H1 (cell line): ENCODE measurements around the gene PID1. TPM values are rescaled to one million over a fixed set of nuclear protein-coding genes. Genes with fewer than 3 reads are reported as not detected.

Experiments
- CTCF ChIA-PET: fragments of 300-600 bp; sonication (Branson Sonifier 250); formaldehyde crosslinking; loops from one replicate; lab custom pipeline; 2021; ENCODE audit not compliant: partially characterized antibody; lab: Charles Lee
- POLR2A ChIA-PET: fragments of 300-600 bp; sonication (Branson Sonifier 250); formaldehyde crosslinking; loops from one replicate; lab custom pipeline; 2021; ENCODE audit warnings: inconsistent platforms; ENCODE audit not compliant: partially characterized antibody; lab: Charles Lee
- DNase-seq, 2 experiments: peaks; one replicate each; pipeline versions ENCODE4 v3.0.0 to v3.0.0-alpha.2; 2010 to 2022; ENCODE audit warnings: low spot score in 2 of 2, low read depth in 1 of 2, mixed read lengths in 1 of 2
- FAIRE-seq: peaks from 2 replicates; lab custom pipeline; 2011; peaks lifted over from hg19 to GRCh38; lab: Jason Lieb, UNC
- H2AFZ ChIP-seq: 2 replicates; pipeline ENCODE4 v1.8.1; 2012; ENCODE audit warnings: low read length, inconsistent platforms
- H2AK5ac ChIP-seq: 2 replicates; pipeline ENCODE4 v1.6.1; 2013; ENCODE audit warnings: low read depth, low read length
- H2BK120ac ChIP-seq: replicated peaks from 2 replicates; pipeline ENCODE3; 2013; ENCODE audit warnings: low read depth, low read length, inconsistent platforms
- H2BK12ac ChIP-seq: 2 replicates; pipeline ENCODE4 v1.6.1; 2013; ENCODE audit warnings: low read depth, low read length
- H2BK15ac ChIP-seq: 2 replicates; pipeline ENCODE4 v1.6.1; 2013; ENCODE audit warnings: low read length
- H2BK20ac ChIP-seq: 2 replicates; pipeline ENCODE4 v1.6.1; 2013; ENCODE audit warnings: low read length
- H2BK5ac ChIP-seq: 2 replicates; pipeline ENCODE4 v1.6.1; 2013; ENCODE audit warnings: low read depth, low read length
- H3K14ac ChIP-seq: 2 replicates; pipeline ENCODE4 v1.6.1; 2013; ENCODE audit warnings: inconsistent platforms; ENCODE audit not compliant: insufficient read length
- H3K18ac ChIP-seq: 2 replicates; pipeline ENCODE4 v1.6.1; 2013; ENCODE audit warnings: low read length; ENCODE audit errors: extremely low read depth
- H3K23ac ChIP-seq: 2 replicates; pipeline ENCODE4 v1.6.1; 2013; ENCODE audit warnings: inconsistent platforms; ENCODE audit not compliant: insufficient read length
- H3K23me2 ChIP-seq: 2 replicates; pipeline ENCODE4 v1.6.1; 2013; ENCODE audit warnings: low read depth, low read length
- H3K27ac ChIP-seq: 2 replicates; pipeline ENCODE4 v1.6.1; 2011; ENCODE audit warnings: low read depth, low read length, inconsistent platforms
- H3K27me3 ChIP-seq, 4 experiments: replicated peaks in 1 of 4; 1 replicate in 1 of 4; 2 replicates in 3 of 4; pipeline versions ENCODE4 v1.6.1 to v1.8.1; 2011 to 2013; ENCODE audit warnings: low read length in 3 of 4, mild to moderate bottlenecking in 3 of 4, inconsistent platforms in 2 of 4, mixed read lengths in 2 of 4, moderate library complexity in 1 of 4; ENCODE audit not compliant: control insufficient read depth in 3 of 4, insufficient read depth in 3 of 4; ENCODE audit errors: extremely low read depth in 1 of 4
- H3K36me3 ChIP-seq, 4 experiments: 2 replicates each; pipeline versions ENCODE4 v1.6.1 to v1.8.1; 2011 to 2013; ENCODE audit warnings: mild to moderate bottlenecking in 4 of 4, low read length in 3 of 4, moderate library complexity in 2 of 4, control low read depth in 1 of 4, inconsistent platforms in 1 of 4; ENCODE audit not compliant: insufficient read depth in 4 of 4, control insufficient read depth in 2 of 4
- H3K4ac ChIP-seq: replicated peaks from 2 replicates; pipeline ENCODE3; 2013; ENCODE audit warnings: low read length, low read depth, mixed read lengths, inconsistent platforms; ENCODE audit not compliant: insufficient read length
- H3K4me1 ChIP-seq, 4 experiments: replicated peaks in 1 of 4; 1 replicate in 1 of 4; 2 replicates in 3 of 4; pipeline versions ENCODE4 v1.6.1 to v1.8.1; 2011 to 2013; ENCODE audit warnings: low read length in 3 of 4, inconsistent platforms in 2 of 4, mixed read lengths in 1 of 4; ENCODE audit not compliant: insufficient read depth in 4 of 4, control insufficient read depth in 3 of 4
- H3K4me2 ChIP-seq, 2 experiments: 2 replicates each; pipeline versions ENCODE4 v1.6.1 to v1.8.1; 2011 to 2013; ENCODE audit warnings: low read depth in 2 of 2, low read length in 2 of 2, control low read depth in 1 of 2, inconsistent platforms in 1 of 2, mild to moderate bottlenecking in 1 of 2; ENCODE audit not compliant: insufficient read depth in 1 of 2
- H3K4me3 ChIP-seq, 4 experiments: fragments of 200-600, 300-600 bp in 1 of 4; sonication (generic), shearing (Covaris generic), sonication (Bioruptor Twin) in 1 of 4; 2 replicates each; pipeline versions ENCODE4 v1.5.1 to v1.8.1; 2011 to 2016; ENCODE audit warnings: low read length in 4 of 4, low read depth in 3 of 4, control low read depth in 2 of 4, inconsistent platforms in 2 of 4, mild to moderate bottlenecking in 2 of 4, mixed read lengths in 1 of 4, moderate library complexity in 1 of 4; ENCODE audit not compliant: insufficient read depth in 2 of 4; ENCODE audit errors: extremely low read depth in 1 of 4
- H3K56ac ChIP-seq: replicated peaks from 2 replicates; pipeline ENCODE3; 2013; ENCODE audit warnings: low read depth, mild to moderate bottlenecking, mixed read lengths, low read length, inconsistent platforms; ENCODE audit not compliant: insufficient read length
- H3K79me1 ChIP-seq: 2 replicates; pipeline ENCODE4 v1.6.1; 2013; ENCODE audit warnings: low read depth, low read length, control low read depth
- H3K79me2 ChIP-seq, 2 experiments: 2 replicates each; pipeline versions ENCODE4 v1.6.1 to v1.8.1; 2012 to 2013; ENCODE audit warnings: low read length in 2 of 2, mild to moderate bottlenecking in 2 of 2, inconsistent platforms in 1 of 2; ENCODE audit not compliant: insufficient read depth in 2 of 2, control insufficient read depth in 1 of 2
- H3K9ac ChIP-seq, 4 experiments: replicated peaks in 1 of 4; 1 replicate in 1 of 4; 2 replicates in 3 of 4; pipeline versions ENCODE4 v1.6.1 to v1.8.1; 2011 to 2013; ENCODE audit warnings: low read depth in 3 of 4, low read length in 3 of 4, control low read depth in 2 of 4, mild to moderate bottlenecking in 2 of 4, moderate library complexity in 2 of 4, inconsistent platforms in 1 of 4; ENCODE audit errors: extremely low read depth in 1 of 4
- H3K9me3 ChIP-seq, 2 experiments: 2 replicates each; pipeline versions ENCODE4 v1.6.1 to v1.8.1; 2012 to 2013; ENCODE audit warnings: mild to moderate bottlenecking in 2 of 2, moderate library complexity in 2 of 2, control low read depth in 1 of 2, inconsistent platforms in 1 of 2, low read depth in 1 of 2, low read length in 1 of 2, mixed read lengths in 1 of 2; ENCODE audit not compliant: insufficient read depth in 2 of 2
- H4K20me1 ChIP-seq, 2 experiments: replicated peaks in 1 of 2; 2 replicates each; pipeline versions ENCODE3 to v1.8.1; 2011 to 2013; ENCODE audit warnings: inconsistent platforms in 2 of 2, low read length in 2 of 2, mild to moderate bottlenecking in 1 of 2; ENCODE audit not compliant: insufficient read depth in 2 of 2, control insufficient read depth in 1 of 2
- H4K5ac ChIP-seq: 2 replicates; pipeline ENCODE4 v1.6.1; 2013; ENCODE audit warnings: low read length, low read depth, mixed read lengths, inconsistent platforms; ENCODE audit not compliant: insufficient read length
- H4K8ac ChIP-seq: 2 replicates; pipeline ENCODE4 v1.8.0; 2013; ENCODE audit warnings: mild to moderate bottlenecking, moderate library complexity, low read length, inconsistent platforms; ENCODE audit not compliant: insufficient read depth; ENCODE audit errors: extremely low read depth
- H4K91ac ChIP-seq: replicated peaks from 2 replicates; pipeline ENCODE3; 2013; ENCODE audit warnings: low read length, mixed read lengths, inconsistent platforms; ENCODE audit not compliant: insufficient read length
- CREB1 ChIP-seq: IDR thresholded peaks from 2 replicates; pipeline ENCODE4 v1.6.1; 2012; ENCODE audit warnings: inconsistent platforms
- PHF8 ChIP-seq: fragments of 200-600 bp; sonication (generic); conservative IDR thresholded peaks from 2 replicates; pipeline ENCODE4 v1.7.1; 2012; ENCODE audit warnings: low read depth, mild to moderate bottlenecking, inconsistent platforms, low read length, moderate library complexity
- SP1 ChIP-seq: IDR thresholded peaks from 2 replicates; pipeline ENCODE4 v1.6.1; 2011; ENCODE audit warnings: low read depth, low read length
- WGBS, 2 experiments: shearing (Covaris generic) in 1 of 2; methylation state at CpG; one replicate each; pipeline versions ENCODE4 v1.1.6 to v1.1.7; 2013 to 2015; ENCODE audit warnings: low lambda C conversion rate in 2 of 2, mixed read lengths in 2 of 2, inconsistent platforms in 1 of 2, low coverage in 1 of 2, missing lambda C conversion rate in 1 of 2; ENCODE audit not compliant: insufficient replicate concordance in 2 of 2, insufficient coverage in 1 of 2, insufficient read length in 1 of 2; ENCODE audit errors: extremely low coverage in 1 of 2, missing lambda C conversion rate in 1 of 2; 5-methylcytosine and 5-hydroxymethylcytosine counted together
- polyA plus RNA-seq, 7 experiments: library from polyadenylated mRNA; depleted of rRNA in 3 of 7; stranded (reverse) in 5 of 7; unstranded in 2 of 7; fragments of >200 nt in 5 of 7; fragments of 200-250 nt in 2 of 7; gene quantifications; 1 replicate in 5 of 7; 2 replicates in 1 of 7; 4 replicates in 1 of 7; pipeline versions ENCODE4 v1.2.1 to v1.2.3, GENCODE V29; 2011 to 2013; ENCODE audit warnings: missing spikeins in 2 of 7, mixed read lengths in 2 of 7
- total RNA-seq: library from RNA; stranded (reverse); fragmentation: NEBNext Ultra II Directional; extraction: Animal tissue kit (Norgen Biotek cat#: 25700); gene quantifications from 2 replicates; pipeline ENCODE4 v1.2.1, GENCODE V29; 2021

Gene PID1
- total and polyA plus RNA-seq, 2 of the 8 experiments (the other 6 are each of a cell fraction or from before 2014, with no cell fraction given), result 1.5 to 3.3 TPM

DNA sequence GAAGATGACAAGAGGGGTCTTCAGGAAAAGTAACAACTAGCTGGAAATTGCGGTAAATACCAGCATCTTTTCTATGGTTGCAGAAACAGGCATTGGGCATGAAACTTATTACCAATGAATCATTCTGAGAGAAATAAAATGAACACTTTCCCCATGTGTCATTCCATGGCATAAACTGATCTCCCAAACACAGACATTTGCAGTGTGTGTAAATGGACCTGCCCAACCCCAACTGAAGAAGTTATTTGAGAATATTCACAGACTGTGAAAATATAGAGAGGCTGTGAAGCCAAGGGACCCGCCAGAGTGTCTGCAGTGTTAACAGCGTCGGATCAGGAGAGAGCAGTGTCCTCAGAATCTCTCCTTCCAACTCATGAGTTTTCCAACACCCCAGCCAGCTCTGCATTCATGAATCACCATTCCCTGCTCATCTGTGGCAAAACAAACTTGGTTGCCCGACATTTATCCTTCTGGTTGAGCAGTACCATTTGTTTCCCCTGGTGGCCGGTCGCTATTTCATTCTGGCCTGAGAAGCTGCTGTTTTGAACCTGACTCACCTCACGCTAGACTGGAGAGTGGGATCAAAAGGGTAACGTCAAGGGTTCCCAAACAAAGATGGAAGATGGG lies 238.4 kb downstream of the PID1 start:
- H3K27ac ChIP-seq, result no peak overlapping the region
- FAIRE-seq (no peak), DNase-seq (no peak)
- no peak overlapping the region for H4K91ac ChIP-seq
- no peaks in the 10 kb centered on the region for H4K20me1 ChIP-seq
- H3K4me3 ChIP-seq, result no peak overlapping the region
- no peak overlapping the region for H3K4ac ChIP-seq
- no peaks in the 10 kb centered on the region for H3K9me3 ChIP-seq
- H2BK120ac ChIP-seq, result no peak overlapping the region
- no peak overlapping the region for H2BK20ac ChIP-seq
- no peaks in the 10 kb centered on the region for H3K79me1 ChIP-seq
- no peak overlapping the region for H3K23ac ChIP-seq
- ChIA-PET POLR2A (no interaction called here), CTCF (no interaction called here)
- H2BK5ac ChIP-seq, result no peak overlapping the region
- no peaks in the 10 kb centered on the region; a peak in 1 of 8 replicates for H3K36me3 ChIP-seq
- H3K4me2 ChIP-seq, result no peak overlapping the region
- no peak overlapping the region for H3K18ac ChIP-seq
- no peak overlapping the region for H2BK12ac ChIP-seq
- no peak overlapping the region for H2AK5ac ChIP-seq
- H3K14ac ChIP-seq, result no peak overlapping the region
- no peak overlapping the region for H2BK15ac ChIP-seq
- no peak overlapping the region for H3K9ac ChIP-seq
- H4K5ac ChIP-seq, result no peak overlapping the region
- WGBS, 2 experiments, result 95% methylated on average over 9 of the region's 9 CpGs; no CpG with 5 or more reads in 1 of the 2 experiments
- no peaks in the 10 kb centered on the region for H3K23me2 ChIP-seq
- H3K79me2 ChIP-seq, result no peaks in the 10 kb centered on the region
- no peaks in the 10 kb centered on the region for H3K27me3 ChIP-seq
- no peak overlapping the region for H2AFZ ChIP-seq
- no peak overlapping the region for H4K8ac ChIP-seq
- no peak overlapping the region for H3K56ac ChIP-seq
- no peaks in the 10 kb centered on the region for H3K4me1 ChIP-seq
- TF ChIP-seq PHF8, result no peak
- TF ChIP-seq CREB1, result no peak
- no peak for TF ChIP-seq SP1
